Testis (tissue), 3 donors: Measurements from ENCODE around the gene SCARB2. TPM values are rescaled to one million over a fixed set of nuclear protein-coding genes. Genes with fewer than 3 reads are reported as not detected.

Experiments used
- DNase-seq: peaks from one replicate; pipeline ENCODE4 v3.0.0-alpha.2; 2019
- H3K27ac ChIP-seq, 2 donors: fragments of 200-600 bp; sonication (generic); one replicate each; pipeline ENCODE4 v1.5.1; 2019
- H3K27me3 ChIP-seq: fragments of 200-600 bp; sonication (generic); one replicate; pipeline ENCODE4 v1.5.1; 2019
- H3K36me3 ChIP-seq: fragments of 200-600 bp; sonication (generic); one replicate; pipeline ENCODE4 v1.5.1; 2017; ENCODE audit warnings: low read depth; ENCODE audit errors: missing control alignments
- H3K4me1 ChIP-seq: fragments of 200-600 bp; sonication (generic); one replicate; pipeline ENCODE4 v1.5.1; 2019
- H3K4me3 ChIP-seq, 2 donors: fragments of 200-600 bp; sonication (generic); one replicate each; pipeline ENCODE4 v1.5.1; 2017 to 2019
- H3K9me3 ChIP-seq: fragments of 200-600 bp; sonication (generic); one replicate; pipeline ENCODE4 v1.5.1; 2017
- POLR2A ChIP-seq: fragments of 450-650 bp; IDR thresholded peaks from one replicate; pipeline ENCODE4 v1.6.1; 2017; ENCODE audit warnings: antibody characterized with exemption, mild to moderate bottlenecking, moderate library complexity
- WGBS, 2 donors: methylation state at CpG; one replicate each; pipeline ENCODE4 v1.1.5; 2018; 5-methylcytosine and 5-hydroxymethylcytosine counted together
- intact Hi-C: fragments of 100-400 bp; cut with DNase I; formaldehyde crosslinking; loops from one replicate; pipeline ENCODE4 v1.15.1; 2023; ENCODE audit warnings: low total_unique reads
- polyA plus RNA-seq: library from polyadenylated mRNA; stranded (reverse); fragments of 350-450 nt; fragmentation: Illumina TruSeq; extraction: RNeasy Lipid Tissue Mini Kit (QIAGEN cat#74804); gene quantifications from one replicate; pipeline ENCODE4 v1.2.3, GENCODE V29; 2014; ENCODE audit warnings: low read depth, low replicate concordance; ENCODE audit not compliant: insufficient read depth
- total RNA-seq, 2 donors: library from RNA; depleted of rRNA; stranded (reverse); fragments of >200 nt; gene quantifications; one replicate each; pipeline ENCODE4 v1.2.3, GENCODE V29; 2016
- TF ChIP-seq, protein P1 (sequence below), 3 experiments: fragments of 450-650 bp in 2 of 3; fragments of 200-600 bp in 1 of 3; sonication (generic) in 1 of 3; IDR thresholded peaks; one replicate each; pipeline ENCODE4 v1.5.1; 2016 to 2019; ENCODE audit warnings: antibody characterized with exemption in 3 of 3, mild to moderate bottlenecking in 2 of 3, moderate library complexity in 1 of 3

SCARB2 gene
- total and polyA plus RNA-seq, 3 donors from 2014 or later = 79.0 to 115 (median 115) TPM

- Histone ChIP-seq H3K9me3 (no peaks in the 10 kb centered on the region), H3K4me1 (no peaks in the 10 kb centered on the region), H3K36me3 (no peaks in the 10 kb centered on the region), H3K27me3 (no peaks in the 10 kb centered on the region), H3K27ac (no peak overlapping the region), H3K4me3 (no peak overlapping the region)
- WGBS, 2 donors = 84 to 94% methylated on average over 4 of the region's 4 CpGs
- intact Hi-C loops = no loop called here
- no peak for DNase-seq
- TF ChIP-seq, protein P1, sequence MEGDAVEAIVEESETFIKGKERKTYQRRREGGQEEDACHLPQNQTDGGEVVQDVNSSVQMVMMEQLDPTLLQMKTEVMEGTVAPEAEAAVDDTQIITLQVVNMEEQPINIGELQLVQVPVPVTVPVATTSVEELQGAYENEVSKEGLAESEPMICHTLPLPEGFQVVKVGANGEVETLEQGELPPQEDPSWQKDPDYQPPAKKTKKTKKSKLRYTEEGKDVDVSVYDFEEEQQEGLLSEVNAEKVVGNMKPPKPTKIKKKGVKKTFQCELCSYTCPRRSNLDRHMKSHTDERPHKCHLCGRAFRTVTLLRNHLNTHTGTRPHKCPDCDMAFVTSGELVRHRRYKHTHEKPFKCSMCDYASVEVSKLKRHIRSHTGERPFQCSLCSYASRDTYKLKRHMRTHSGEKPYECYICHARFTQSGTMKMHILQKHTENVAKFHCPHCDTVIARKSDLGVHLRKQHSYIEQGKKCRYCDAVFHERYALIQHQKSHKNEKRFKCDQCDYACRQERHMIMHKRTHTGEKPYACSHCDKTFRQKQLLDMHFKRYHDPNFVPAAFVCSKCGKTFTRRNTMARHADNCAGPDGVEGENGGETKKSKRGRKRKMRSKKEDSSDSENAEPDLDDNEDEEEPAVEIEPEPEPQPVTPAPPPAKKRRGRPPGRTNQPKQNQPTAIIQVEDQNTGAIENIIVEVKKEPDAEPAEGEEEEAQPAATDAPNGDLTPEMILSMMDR (IDR thresholded peaks at IDR 0.05) = no peak
- no peak for TF ChIP-seq POLR2A
Observed at GRCh38 chr4:76120199-76120598, 93.4 kb downstream of the SCARB2 start.

DNA sequence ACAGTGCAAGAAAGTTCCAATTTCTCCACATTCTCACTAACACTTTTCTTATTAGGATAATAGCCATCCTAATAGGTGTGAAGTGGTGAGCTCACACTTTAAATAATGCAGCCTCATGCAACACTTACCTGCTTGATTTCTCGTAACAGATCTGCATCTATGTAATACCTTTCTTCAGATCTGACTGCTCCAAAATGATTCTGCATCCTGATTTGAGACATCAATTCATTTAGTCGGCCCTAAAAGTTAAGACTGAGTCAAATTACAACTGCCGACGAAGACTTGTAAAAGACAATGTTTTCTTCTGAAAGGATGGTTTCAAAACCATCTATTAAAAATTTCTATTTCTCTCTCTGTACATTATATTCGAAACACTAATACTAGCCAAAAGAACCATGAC is 96.1 kb downstream of the SCARB2 start:
- no peak for TF ChIP-seq POLR2A
- TF ChIP-seq, protein P1 (IDR thresholded peaks at IDR 0.05) = no peak
- H3K36me3 ChIP-seq = no peaks in the 10 kb centered on the region
- no peaks in the 10 kb centered on the region for H3K9me3 ChIP-seq
- H3K4me3 ChIP-seq = no peak overlapping the region
- no peaks in the 10 kb centered on the region for H3K4me1 ChIP-seq
- no peak overlapping the region for H3K27ac ChIP-seq
- 96 to 98% methylated on average over 5 of the region's 5 CpGs for whole genome bisulfite sequencing, 2 donors
- no peak for DNase-seq
- intact Hi-C loops = no loop called here
- no peaks in the 10 kb centered on the region for H3K27me3 ChIP-seq

DNA sequence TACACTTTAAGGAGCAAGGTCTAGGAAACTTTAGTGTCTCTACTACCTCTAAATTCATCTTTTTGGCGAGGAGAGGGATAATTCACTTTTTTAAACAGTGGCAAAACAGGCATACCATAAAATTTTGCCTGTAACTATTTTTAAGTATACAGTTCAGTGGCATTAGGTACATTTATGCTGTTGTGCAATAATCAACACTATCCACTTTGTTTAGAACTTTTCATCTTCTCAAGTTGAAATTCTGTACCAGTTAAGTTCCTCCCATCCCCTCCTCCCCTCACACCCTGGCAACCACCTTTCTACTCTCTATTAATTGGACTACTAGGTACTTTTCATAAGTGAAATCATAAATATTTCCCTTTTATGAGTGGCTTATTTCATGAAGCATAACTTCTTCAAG is 96.8 kb downstream of the SCARB2 start:
- no peaks in the 10 kb centered on the region for H3K9me3 ChIP-seq
- no peaks in the 10 kb centered on the region for H3K36me3 ChIP-seq
- TF ChIP-seq, protein P1 (IDR thresholded peaks at IDR 0.05) = no peak
- TF ChIP-seq POLR2A = no peak
- H3K27ac ChIP-seq = no peak overlapping the region
- H3K4me1 ChIP-seq = no peaks in the 10 kb centered on the region
- no peak for DNase-seq
- no peak overlapping the region for H3K4me3 ChIP-seq
- intact Hi-C loops = no loop called here
- H3K27me3 ChIP-seq = no peaks in the 10 kb centered on the region
- WGBS, 2 donors = 88 to 100% methylated on average over 1 of the region's 1 CpG

Other genes with a start within 250 kb of the SCARB2 start
- gene SDAD1, start 222.9 kb downstream of the SCARB2 start, total RNA-seq = 10 to 100 TPM; 54.6 to 55.2 TPM
- 38.8 TPM for gene SDAD1, start 222.9 kb downstream of the SCARB2 start, polyA plus RNA-seq
- gene CXCL9, start 206.3 kb downstream of the SCARB2 start, total RNA-seq = 1 to 10 TPM; 3.9 TPM
- gene CXCL9, start 206.3 kb downstream of the SCARB2 start, polyA plus RNA-seq = 11.2 TPM
- gene CXCL10, start 190.3 kb downstream of the SCARB2 start, total RNA-seq = not detected
- 5.9 TPM for gene CXCL10, start 190.3 kb downstream of the SCARB2 start, polyA plus RNA-seq
- gene CXCL11, start 177.8 kb downstream of the SCARB2 start, total RNA-seq = under 1 TPM in 1 of 2 donors, not detected in 1; 0.55 TPM
- 2.0 TPM for gene CXCL11, start 177.8 kb downstream of the SCARB2 start, polyA plus RNA-seq
- 10 to 100 TPM; 52.5 to 73.9 TPM for gene ART3, start 139.1 kb downstream of the SCARB2 start, total RNA-seq
- 166 TPM for gene ART3, start 139.1 kb downstream of the SCARB2 start, polyA plus RNA-seq
- gene NUP54, start 65.4 kb downstream of the SCARB2 start, total RNA-seq = 10 to 100 TPM; 45.0 to 48.6 TPM
- 39.0 TPM for gene NUP54, start 65.4 kb downstream of the SCARB2 start, polyA plus RNA-seq
- 10 to 100 TPM; 11.0 to 15.4 TPM for gene FAM47E, start 37.9 kb upstream of the SCARB2 start, total RNA-seq
- 22.8 TPM for gene FAM47E, start 37.9 kb upstream of the SCARB2 start, polyA plus RNA-seq
- 1 to 10 TPM; 2.5 to 4.6 TPM for gene STBD1, start 92.9 kb upstream of the SCARB2 start, total RNA-seq
- 5.3 TPM for gene STBD1, start 92.9 kb upstream of the SCARB2 start, polyA plus RNA-seq
- gene CCDC158, start 207.3 kb upstream of the SCARB2 start, total RNA-seq = 10 to 100 TPM; 20.0 to 51.9 TPM
- gene CCDC158, start 207.3 kb upstream of the SCARB2 start, polyA plus RNA-seq = 39.2 TPM
- gene SHROOM3, start 221.4 kb upstream of the SCARB2 start, total RNA-seq = 1 to 10 TPM; 6.4 to 7.2 TPM
- gene SHROOM3, start 221.4 kb upstream of the SCARB2 start, polyA plus RNA-seq = 3.9 TPM